ENCODE data around the gene GNPDA1.

Gene GNPDA1

DNA sequence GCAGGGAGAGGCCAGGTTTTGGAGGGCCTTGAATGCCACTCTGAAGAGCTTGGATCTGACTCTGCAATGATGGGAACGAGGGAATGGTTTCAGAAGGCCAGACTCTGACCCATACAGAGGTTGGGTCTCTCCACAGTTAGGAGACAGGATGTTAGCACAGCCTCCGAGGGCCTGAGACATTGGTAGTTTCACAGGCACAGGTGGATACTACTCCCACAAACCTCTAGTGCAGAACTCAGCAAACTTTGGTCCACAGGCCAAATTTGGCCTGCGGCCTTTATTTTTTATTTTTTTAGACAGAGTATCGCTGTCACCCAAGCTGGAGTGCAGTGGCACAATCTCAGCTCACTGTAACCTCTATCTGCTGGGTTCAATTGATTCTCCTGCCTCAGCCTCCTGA lies 2.9 kb downstream of the GNPDA1 start:
- H3K4me3 ChIP-seq (ENCODE audit: insufficient read depth, low read depth, low read length): no peak overlapping the region
- H3K27me3 ChIP-seq (ENCODE audit: control insufficient read depth, insufficient read depth, low read length, poor library complexity, severe bottlenecking): no peaks in the 10 kb centered on the region
- H3K36me3 ChIP-seq (ENCODE audit: control insufficient read depth, insufficient read depth, low read length): peaks cover 6% of the 10 kb centered on the region
- no peaks in the 10 kb centered on the region for H3K4me1 ChIP-seq (ENCODE audit: control insufficient read depth, insufficient read depth, low read length)
- WGBS, 2 experiments: 92 to 93% methylated on average over 4 of the region's 4 CpGs
- H3K9me3 ChIP-seq (ENCODE audit: control insufficient read depth, low read length): no peaks in the 10 kb centered on the region
- no peak overlapping the region for H3K27ac ChIP-seq (ENCODE audit: insufficient read depth, low read depth, low read length, poor library complexity, severe bottlenecking)

DNA sequence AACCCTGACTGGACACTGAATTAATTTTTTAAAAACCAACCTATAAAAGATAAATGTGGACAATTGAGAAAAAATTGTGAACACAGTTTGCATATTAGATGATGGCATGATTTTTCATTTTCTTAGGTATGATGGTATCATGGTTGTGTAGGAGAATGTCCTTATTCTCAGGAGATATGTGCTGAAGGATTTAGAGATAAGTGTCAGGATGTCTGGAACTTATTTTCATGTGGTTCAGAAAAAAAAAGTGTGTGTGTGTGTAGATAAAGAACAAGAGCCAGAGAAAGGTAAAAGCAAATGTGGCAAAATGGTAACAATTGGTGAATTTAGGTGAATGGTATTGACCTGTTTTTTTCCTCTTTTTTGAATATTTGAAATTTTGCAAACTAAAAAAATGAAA lies 4.0 kb downstream of the GNPDA1 start:
- peaks cover 9% of the 10 kb centered on the region for H3K36me3 ChIP-seq (ENCODE audit: control insufficient read depth, insufficient read depth, low read length)
- H3K27me3 ChIP-seq (ENCODE audit: control insufficient read depth, insufficient read depth, low read length, poor library complexity, severe bottlenecking): no peaks in the 10 kb centered on the region
- H3K4me1 ChIP-seq (ENCODE audit: control insufficient read depth, insufficient read depth, low read length): no peaks in the 10 kb centered on the region
- H3K27ac ChIP-seq (ENCODE audit: insufficient read depth, low read depth, low read length, poor library complexity, severe bottlenecking): no peak overlapping the region
- H3K4me3 ChIP-seq (ENCODE audit: insufficient read depth, low read depth, low read length): no peak overlapping the region
- no peaks in the 10 kb centered on the region for H3K9me3 ChIP-seq (ENCODE audit: control insufficient read depth, low read length)

DNA sequence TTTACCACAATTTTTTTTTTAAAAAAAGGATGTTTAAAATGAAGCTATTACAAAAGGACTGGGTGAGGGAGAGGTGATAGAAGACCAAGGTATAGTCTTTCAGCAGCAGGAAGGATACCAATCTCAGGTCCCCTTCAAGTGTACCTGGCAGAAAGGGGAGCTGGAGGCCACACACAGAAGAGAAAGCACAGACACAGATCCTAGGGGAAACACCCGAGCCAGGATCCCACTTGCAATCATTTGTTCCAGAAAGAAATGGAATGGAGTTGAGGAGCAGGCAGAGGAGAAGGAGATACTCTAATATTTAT lies 5.6 kb downstream of the GNPDA1 start:
- no peaks in the 10 kb centered on the region for H3K4me1 ChIP-seq (ENCODE audit: control insufficient read depth, insufficient read depth, low read length)
- no peak overlapping the region for H3K4me3 ChIP-seq (ENCODE audit: insufficient read depth, low read depth, low read length)
- H3K36me3 ChIP-seq (ENCODE audit: control insufficient read depth, insufficient read depth, low read length): peaks cover 9% of the 10 kb centered on the region
- no peaks in the 10 kb centered on the region for H3K9me3 ChIP-seq (ENCODE audit: control insufficient read depth, low read length)
- H3K27ac ChIP-seq (ENCODE audit: insufficient read depth, low read depth, low read length, poor library complexity, severe bottlenecking): no peak overlapping the region
- no peaks in the 10 kb centered on the region for H3K27me3 ChIP-seq (ENCODE audit: control insufficient read depth, insufficient read depth, low read length, poor library complexity, severe bottlenecking)
- WGBS, 2 experiments: 93% methylated on average over 1 of the region's 1 CpG; no CpG with 5 or more reads in 1 of the 2 experiments

DNA sequence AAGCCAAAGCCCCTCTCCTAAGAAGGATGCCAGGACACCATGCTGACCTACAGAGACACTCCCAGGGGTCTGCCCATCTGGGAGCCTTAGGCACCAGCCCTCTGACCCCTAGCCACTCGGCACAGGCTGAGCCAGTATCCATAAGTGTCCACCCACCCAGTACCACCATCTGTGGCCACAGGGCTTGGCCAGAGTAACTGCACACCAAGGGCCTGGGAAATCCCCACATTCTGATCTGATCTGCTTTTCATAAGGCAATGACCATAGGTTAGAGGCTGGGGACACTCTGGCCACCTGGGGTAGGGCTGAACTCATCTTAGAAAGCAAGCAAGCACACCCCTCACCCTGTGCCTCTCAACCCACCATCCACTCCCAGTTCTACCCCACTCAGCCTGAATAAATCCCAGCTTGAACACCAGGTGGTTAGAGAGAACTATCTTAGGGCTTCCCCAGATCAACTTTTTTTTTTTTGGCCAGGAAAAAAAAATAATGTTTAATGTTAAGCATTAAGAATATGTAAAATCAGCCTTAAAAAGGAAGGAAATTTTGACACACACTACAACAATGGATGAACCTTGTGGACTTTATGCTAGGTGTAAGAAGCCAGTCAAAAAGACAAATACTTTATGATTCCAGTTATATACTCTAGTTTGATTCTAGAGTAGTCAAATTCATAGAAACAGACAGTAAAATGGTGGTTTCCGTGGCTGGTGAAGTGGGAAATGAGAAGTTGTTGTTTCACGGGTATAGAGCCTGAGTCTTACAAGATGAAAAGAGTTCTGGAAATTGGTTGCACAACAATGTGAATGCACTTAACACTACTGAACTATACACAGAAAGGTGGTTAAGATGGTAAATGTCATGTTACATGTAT lies 6.2 kb downstream of the GNPDA1 start:
- Histone ChIP-seq H3K4me3 (ENCODE audit: insufficient read depth, low read depth, low read length) (no peak overlapping the region), H3K27me3 (ENCODE audit: control insufficient read depth, insufficient read depth, low read length, poor library complexity, severe bottlenecking) (no peaks in the 10 kb centered on the region), H3K36me3 (ENCODE audit: control insufficient read depth, insufficient read depth, low read length) (peaks cover 9% of the 10 kb centered on the region), H3K4me1 (ENCODE audit: control insufficient read depth, insufficient read depth, low read length) (no peaks in the 10 kb centered on the region), H3K9me3 (ENCODE audit: control insufficient read depth, low read length) (no peaks in the 10 kb centered on the region), H3K27ac (ENCODE audit: insufficient read depth, low read depth, low read length, poor library complexity, severe bottlenecking) (no peak overlapping the region)
- WGBS, 2 experiments: 87 to 90% methylated on average over 3 of the region's 3 CpGs

DNA sequence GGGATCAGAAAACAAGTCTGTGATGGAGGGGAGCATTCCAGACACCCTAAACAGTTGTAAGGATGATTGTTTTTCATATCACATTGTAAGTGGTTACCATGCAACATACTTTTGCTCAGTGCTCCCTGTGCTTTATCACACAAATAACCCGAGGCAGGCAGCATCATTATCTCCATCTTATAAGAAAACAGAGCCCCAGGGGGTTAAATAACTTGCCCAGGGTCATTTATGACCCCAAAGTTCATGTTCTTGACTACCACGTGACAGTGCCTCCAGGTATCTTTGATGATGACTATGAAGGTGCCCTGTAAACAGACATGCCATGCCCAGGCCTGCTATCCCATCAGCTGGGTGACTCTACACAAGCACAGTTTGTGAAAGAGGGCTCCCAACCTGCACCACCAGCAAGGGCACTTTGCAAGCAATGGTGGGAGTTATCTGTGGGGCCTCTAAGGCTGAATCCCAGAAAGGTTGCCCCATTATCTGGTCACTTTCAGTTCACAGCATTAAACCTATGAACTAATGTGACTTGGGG lies 9.5 kb downstream of the GNPDA1 start:
- peaks cover 9% of the 10 kb centered on the region for H3K36me3 ChIP-seq (ENCODE audit: control insufficient read depth, insufficient read depth, low read length)
- no peaks in the 10 kb centered on the region for H3K27me3 ChIP-seq (ENCODE audit: control insufficient read depth, insufficient read depth, low read length, poor library complexity, severe bottlenecking)
- H3K4me3 ChIP-seq (ENCODE audit: insufficient read depth, low read depth, low read length): no peak overlapping the region
- 88 to 90% methylated on average over 2 of the region's 2 CpGs for WGBS, 2 experiments
- no peaks in the 10 kb centered on the region for H3K4me1 ChIP-seq (ENCODE audit: control insufficient read depth, insufficient read depth, low read length)
- no peaks in the 10 kb centered on the region for H3K9me3 ChIP-seq (ENCODE audit: control insufficient read depth, low read length)
- no peak overlapping the region for H3K27ac ChIP-seq (ENCODE audit: insufficient read depth, low read depth, low read length, poor library complexity, severe bottlenecking)

DNA sequence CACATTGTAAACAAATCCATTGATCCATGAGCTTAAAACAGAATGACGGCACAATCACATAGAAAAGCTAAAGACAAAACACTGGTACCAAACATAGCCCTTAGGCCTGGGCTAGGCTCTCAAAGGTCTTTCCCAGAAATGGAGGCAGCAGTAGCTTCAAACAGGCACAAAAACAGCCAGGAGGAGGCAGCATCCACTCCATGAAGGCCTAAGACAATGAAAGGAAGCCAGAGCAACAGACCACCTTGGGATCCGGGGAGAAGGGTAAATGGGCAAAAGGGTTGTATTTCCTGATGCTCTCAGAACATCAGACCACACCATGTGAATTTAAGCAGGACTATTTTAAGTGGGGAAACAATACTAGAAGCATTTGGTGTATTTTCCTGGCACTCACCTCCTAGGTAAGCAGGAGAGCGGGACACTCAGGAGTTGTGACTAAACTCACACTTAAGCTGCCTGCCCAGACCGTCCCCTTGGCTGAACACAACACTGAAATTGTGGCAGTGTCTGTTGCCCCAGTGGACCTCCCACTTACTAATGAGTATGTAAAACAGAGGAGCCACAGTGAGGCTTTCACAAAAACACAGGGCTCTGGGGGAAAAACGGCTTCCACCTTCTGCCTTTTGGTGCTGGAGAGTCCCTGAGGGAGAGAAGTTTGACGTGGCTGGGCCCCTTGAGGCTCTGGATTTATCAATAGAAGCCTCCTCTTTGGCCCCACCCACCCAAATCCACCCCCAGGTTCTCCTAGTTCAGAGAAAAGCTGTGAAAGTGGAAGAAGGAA lies 11.9 kb downstream of the GNPDA1 start:
- no peak overlapping the region for H3K27ac ChIP-seq (ENCODE audit: insufficient read depth, low read depth, low read length, poor library complexity, severe bottlenecking)
- no peaks in the 10 kb centered on the region for H3K4me1 ChIP-seq (ENCODE audit: control insufficient read depth, insufficient read depth, low read length)
- WGBS, 2 experiments: 90 to 93% methylated on average over 6 of the region's 6 CpGs
- peaks cover 6% of the 10 kb centered on the region for H3K36me3 ChIP-seq (ENCODE audit: control insufficient read depth, insufficient read depth, low read length)
- H3K9me3 ChIP-seq (ENCODE audit: control insufficient read depth, low read length): no peaks in the 10 kb centered on the region
- no peak overlapping the region for H3K4me3 ChIP-seq (ENCODE audit: insufficient read depth, low read depth, low read length)
- no peaks in the 10 kb centered on the region for H3K27me3 ChIP-seq (ENCODE audit: control insufficient read depth, insufficient read depth, low read length, poor library complexity, severe bottlenecking)

DNA sequence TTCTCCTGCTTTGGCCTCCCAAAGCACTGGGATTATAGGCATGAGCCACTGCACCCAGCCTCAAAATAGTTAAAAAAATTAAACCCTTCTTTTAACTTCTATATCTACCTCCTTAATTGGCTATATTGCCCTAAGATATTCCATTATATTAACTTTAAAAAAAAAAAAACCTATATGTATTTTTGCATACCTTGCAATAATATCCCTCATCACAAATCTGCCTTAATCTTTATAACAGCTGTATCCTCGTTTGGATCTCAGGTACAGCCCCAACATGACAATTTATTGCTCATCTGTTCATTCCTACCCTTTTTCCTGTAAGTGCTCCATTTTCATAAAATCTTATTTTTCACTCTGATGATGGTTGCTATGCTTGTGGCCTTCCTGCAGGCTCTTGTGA lies 12.7 kb downstream of the GNPDA1 start:
- Histone ChIP-seq H3K4me3 (ENCODE audit: insufficient read depth, low read depth, low read length) (no peak overlapping the region), H3K36me3 (ENCODE audit: control insufficient read depth, insufficient read depth, low read length) (peaks cover 6% of the 10 kb centered on the region), H3K4me1 (ENCODE audit: control insufficient read depth, insufficient read depth, low read length) (no peaks in the 10 kb centered on the region), H3K9me3 (ENCODE audit: control insufficient read depth, low read length) (no peaks in the 10 kb centered on the region), H3K27me3 (ENCODE audit: control insufficient read depth, insufficient read depth, low read length, poor library complexity, severe bottlenecking) (no peaks in the 10 kb centered on the region), H3K27ac (ENCODE audit: insufficient read depth, low read depth, low read length, poor library complexity, severe bottlenecking) (no peak overlapping the region)
- 92 to 96% methylated on average over 1 of the region's 1 CpG for WGBS, 2 experiments

DNA sequence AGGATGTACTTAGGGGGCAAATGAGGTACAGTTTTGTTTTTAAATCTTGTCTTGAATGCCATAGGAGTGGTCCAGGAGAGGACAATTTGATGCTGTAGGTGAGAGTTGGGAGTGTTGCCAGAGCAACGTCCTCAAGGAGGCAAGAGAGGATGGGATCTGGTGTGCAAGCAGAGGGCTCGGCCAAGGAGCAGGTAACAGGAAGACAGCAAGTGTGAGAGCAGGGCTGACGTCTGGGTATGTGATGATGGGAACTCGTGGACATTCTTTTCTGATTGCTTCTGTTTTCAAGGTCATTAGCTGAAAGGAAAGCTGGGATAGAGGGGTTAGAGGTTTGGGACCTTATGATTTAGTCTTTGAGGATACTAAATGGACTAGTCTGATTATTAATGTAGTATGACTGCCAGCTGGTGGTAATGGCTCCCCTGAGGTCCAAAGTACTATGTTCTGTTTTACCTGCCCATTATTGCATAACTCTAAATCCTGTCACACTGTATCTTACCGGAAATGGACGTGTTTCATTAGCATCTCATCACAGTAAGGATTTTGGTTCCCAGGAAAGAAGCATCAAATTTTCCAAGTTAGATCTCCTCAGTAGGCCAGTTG lies 15.4 kb downstream of the GNPDA1 start:
- no peaks in the 10 kb centered on the region for H3K4me1 ChIP-seq (ENCODE audit: control insufficient read depth, insufficient read depth, low read length)
- 75 to 76% methylated on average over 6 of the region's 6 CpGs for WGBS, 2 experiments
- peaks cover 9% of the 10 kb centered on the region for H3K36me3 ChIP-seq (ENCODE audit: control insufficient read depth, insufficient read depth, low read length)
- H3K4me3 ChIP-seq (ENCODE audit: insufficient read depth, low read depth, low read length): no peak overlapping the region
- H3K27me3 ChIP-seq (ENCODE audit: control insufficient read depth, insufficient read depth, low read length, poor library complexity, severe bottlenecking): no peaks in the 10 kb centered on the region
- H3K27ac ChIP-seq (ENCODE audit: insufficient read depth, low read depth, low read length, poor library complexity, severe bottlenecking): no peak overlapping the region
- no peaks in the 10 kb centered on the region for H3K9me3 ChIP-seq (ENCODE audit: control insufficient read depth, low read length)

DNA sequence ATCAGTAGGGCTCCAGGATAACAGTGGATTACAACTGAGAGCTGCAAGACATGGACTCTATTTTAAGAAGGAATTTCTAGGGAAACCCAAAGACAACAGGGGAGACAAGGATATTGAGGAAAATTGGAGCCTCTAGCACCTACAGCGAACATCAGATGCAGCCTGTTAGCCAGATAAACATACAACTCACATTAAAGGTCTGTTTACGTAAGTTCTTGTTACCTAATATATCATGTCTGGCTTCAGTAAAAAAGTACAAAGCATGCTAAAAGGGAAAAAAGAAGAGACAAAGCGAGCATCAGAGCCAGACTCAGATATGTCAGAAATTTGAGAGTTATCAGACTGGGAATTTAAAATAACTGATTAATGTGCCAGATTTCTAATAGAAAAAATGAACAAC lies 17.2 kb downstream of the GNPDA1 start:
- no peaks in the 10 kb centered on the region for H3K9me3 ChIP-seq (ENCODE audit: control insufficient read depth, low read length)
- 95 to 100% methylated on average over 3 of the region's 3 CpGs for whole genome bisulfite sequencing, 2 experiments
- no peaks in the 10 kb centered on the region for H3K27me3 ChIP-seq (ENCODE audit: control insufficient read depth, insufficient read depth, low read length, poor library complexity, severe bottlenecking)
- no peak overlapping the region for H3K27ac ChIP-seq (ENCODE audit: insufficient read depth, low read depth, low read length, poor library complexity, severe bottlenecking)
- H3K4me1 ChIP-seq (ENCODE audit: control insufficient read depth, insufficient read depth, low read length): no peaks in the 10 kb centered on the region
- H3K4me3 ChIP-seq (ENCODE audit: insufficient read depth, low read depth, low read length): no peak overlapping the region
- H3K36me3 ChIP-seq (ENCODE audit: control insufficient read depth, insufficient read depth, low read length): peaks cover 9% of the 10 kb centered on the region

DNA sequence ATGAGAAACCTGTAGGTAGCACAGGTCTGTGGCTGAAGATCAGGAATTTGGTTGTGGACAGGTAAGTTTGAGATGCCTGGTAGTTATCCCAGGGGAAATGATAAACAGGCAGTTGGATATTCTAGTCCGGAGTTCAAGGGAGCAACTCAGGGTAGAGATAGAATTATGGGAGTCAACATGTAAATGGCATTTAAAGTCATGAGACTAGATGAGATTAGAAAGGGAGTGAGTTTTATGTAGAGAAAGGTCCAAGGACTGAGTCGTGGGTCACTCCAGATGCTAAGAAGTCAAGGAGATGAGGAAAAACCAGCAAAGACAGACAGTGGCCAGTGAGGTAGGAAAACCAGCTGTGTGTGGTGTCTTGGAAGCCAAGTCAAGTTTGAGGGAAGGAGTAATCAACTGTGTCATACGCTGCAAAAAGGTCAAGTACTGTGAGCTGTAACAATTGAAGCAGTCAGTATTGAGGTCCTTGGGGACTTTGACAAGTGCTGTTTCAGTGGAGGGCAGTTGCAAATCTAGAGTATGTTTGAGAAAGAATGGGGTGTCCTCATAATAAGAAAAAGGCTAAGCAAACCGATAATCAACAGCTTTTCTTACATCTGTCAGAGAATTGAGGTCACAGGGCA lies 18.2 kb downstream of the GNPDA1 start:
- Histone ChIP-seq H3K9me3 (ENCODE audit: control insufficient read depth, low read length) (no peaks in the 10 kb centered on the region), H3K4me1 (ENCODE audit: control insufficient read depth, insufficient read depth, low read length) (no peaks in the 10 kb centered on the region), H3K4me3 (ENCODE audit: insufficient read depth, low read depth, low read length) (no peak overlapping the region), H3K36me3 (ENCODE audit: control insufficient read depth, insufficient read depth, low read length) (peaks cover 9% of the 10 kb centered on the region), H3K27me3 (ENCODE audit: control insufficient read depth, insufficient read depth, low read length, poor library complexity, severe bottlenecking) (no peaks in the 10 kb centered on the region), H3K27ac (ENCODE audit: insufficient read depth, low read depth, low read length, poor library complexity, severe bottlenecking) (no peak overlapping the region)
- WGBS, 2 experiments: 71 to 72% methylated on average over 4 of the region's 4 CpGs
